HG03175 (cell line): Measurements from ENCODE around the gene SLC29A4.
"Not testable (repeated sequence)": the region's sequence is repeated elsewhere in the genome, so short reads cannot be mapped to it uniquely, and the experiment has no call there.

Source experiments
- ATAC-seq: cut with Tn5 transposase; IDR thresholded peaks from one replicate; pipeline ENCODE4 v1.9.1; 2021; ENCODE audit warnings: mild to moderate bottlenecking, moderate library complexity; ENCODE audit not compliant: unreplicated experiment

Gene SLC29A4

DNA sequence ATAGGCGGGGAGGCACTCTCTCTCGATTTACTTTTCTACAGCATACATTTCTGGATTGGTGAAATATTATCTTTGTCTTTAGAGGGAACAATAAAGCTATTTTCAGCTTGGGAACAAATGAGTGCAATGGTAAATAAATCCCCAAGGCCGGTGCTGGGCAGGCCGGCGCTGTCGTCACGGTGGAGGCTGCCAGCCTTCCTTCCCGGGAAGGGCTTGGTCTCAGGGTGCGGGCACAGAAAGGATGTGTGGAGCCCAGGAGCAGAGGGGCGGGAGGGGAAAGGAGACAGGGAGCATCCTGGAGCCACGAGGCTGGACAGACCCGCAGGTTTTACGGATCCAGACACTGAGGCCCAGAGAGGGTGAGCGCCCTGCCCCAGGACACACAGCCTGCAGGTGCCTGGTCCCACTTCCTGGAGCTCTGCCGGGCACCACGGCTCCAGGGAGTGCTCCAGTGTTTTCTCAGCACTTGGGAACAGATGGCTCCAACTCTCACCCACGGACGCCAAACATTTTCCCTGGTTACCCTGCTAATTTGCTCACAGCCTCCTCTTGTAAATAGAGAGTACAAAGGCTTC, 8.8 kb upstream of the SLC29A4 start:
- ATAC-seq = not testable (repeated sequence)

DNA sequence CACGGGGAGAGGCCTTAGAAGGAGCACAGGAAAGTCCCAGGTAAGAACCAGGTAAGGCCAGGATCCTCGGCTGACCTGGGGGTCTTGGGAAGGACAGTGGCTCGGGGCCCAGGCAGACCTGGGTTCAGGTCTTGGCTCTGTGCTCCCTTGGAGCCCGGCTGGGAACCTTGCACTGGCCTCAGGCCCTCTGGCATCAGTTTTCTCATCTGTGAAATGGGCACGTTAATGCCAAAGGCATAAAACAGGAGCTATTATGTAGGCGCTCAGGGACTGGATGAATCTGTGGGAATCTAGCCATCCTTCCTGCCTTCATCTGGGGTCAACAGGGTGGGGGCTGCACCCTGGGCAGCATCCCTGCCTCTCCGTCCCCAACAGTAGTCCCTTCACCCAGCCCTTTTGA, 8.3 kb upstream of the SLC29A4 start:
- no peak for ATAC-seq

GRCh38 chr7:5274985-5275431, 7.7 kb upstream of the SLC29A4 start:
- ATAC-seq = not testable (repeated sequence)

- ATAC-seq = not testable (repeated sequence)
Measured at GRCh38 chr7:5275510-5275909, 7.2 kb upstream of the SLC29A4 start.

DNA sequence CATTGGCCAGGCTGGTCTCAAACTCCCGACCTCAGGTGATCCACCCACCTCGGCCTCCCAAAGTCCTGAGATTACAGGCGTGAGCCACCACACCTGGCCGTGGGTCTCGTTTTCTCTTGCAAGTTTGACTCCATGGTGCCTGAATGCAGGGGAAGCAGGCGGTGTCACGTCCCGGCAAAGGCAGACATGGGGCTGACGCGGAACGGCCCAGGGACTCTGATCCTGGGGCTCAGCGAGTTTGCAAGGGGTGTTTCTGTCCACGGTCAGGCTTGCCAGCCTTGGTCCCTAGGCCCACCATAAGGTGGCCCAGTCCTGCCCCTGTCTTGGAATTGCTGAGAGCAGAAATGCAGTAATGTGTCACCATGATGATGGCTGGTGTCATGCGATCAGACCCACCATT, 6.6 kb upstream of the SLC29A4 start:
- ATAC-seq = not testable (repeated sequence)

DNA sequence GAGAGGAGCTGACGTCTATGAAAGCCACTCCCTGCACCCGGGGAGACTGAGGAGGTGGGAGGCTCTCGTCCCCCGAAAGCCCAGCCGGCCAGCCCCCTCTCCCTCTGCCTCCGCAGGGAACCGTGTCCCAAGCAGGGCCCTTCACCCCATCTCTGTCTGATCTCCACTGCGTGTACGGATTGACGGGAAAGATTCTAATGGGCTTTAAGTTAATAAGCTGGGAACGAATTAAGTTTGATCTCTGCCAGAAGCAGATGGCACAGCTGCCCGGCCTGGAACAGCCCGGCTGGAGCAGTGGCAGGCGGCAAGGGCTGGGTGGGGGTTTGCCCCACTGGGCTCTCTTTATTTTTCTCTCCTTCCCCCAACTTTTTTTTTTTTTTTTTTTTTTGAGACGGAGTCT, 6.1 kb upstream of the SLC29A4 start:
- ATAC-seq = no peak

GRCh38 chr7:5278766-5279165, 4.0 kb upstream of the SLC29A4 start:
- no peak for ATAC-seq

GRCh38 chr7:5279734-5280133, 3.0 kb upstream of the SLC29A4 start:
- no peak for ATAC-seq

- ATAC-seq = not testable (repeated sequence)
Measured at GRCh38 chr7:5281598-5282500, 894 bp upstream of the SLC29A4 start.

DNA sequence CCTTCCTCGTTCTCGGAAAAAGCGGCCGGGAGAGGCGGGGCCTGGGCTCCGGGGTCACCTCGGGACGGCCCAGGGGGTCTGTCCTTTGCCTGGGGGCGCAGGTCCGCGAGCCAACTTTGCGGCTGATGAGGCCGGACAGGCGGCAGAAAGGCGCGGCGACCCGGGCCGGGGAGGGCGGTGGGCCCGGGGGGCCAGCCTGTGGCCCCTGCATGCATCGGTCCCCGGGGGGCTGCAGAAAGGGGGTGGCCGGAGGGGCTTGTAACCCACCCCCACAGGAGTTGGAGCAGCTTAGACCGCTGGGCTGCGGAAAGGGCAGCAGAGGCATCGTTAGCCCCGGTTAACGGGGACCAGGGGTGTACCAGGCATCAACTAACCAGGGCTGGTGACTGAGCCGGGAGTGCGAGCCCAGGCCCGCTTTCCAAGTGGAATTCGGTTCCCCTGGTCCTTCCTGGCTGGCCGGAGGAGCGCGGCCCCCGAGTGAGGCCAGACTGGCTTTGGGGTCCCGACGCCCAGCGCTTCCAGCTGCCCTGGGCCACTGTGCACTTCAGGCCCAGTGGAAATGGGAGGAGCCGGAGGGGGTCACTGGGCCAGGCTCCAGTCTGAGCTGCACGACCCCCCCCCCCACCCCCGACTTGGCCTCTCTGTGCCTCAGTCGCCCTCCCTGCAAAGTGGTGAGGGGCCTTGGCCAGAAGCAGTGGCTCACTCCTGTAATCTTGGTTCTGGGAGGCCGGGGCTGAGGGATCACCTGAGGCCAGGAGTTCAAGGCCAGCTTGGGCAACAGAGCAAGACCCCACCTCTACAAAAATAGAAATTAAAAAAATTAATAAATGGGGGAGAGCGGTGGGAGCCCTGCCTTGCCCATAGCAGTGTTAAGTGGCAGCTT, 919 bp downstream of the SLC29A4 start:
- ATAC-seq = no peak

- no peak for ATAC-seq
Measured at GRCh38 chr7:5284304-5285281, 1.9 kb downstream of the SLC29A4 start.

DNA sequence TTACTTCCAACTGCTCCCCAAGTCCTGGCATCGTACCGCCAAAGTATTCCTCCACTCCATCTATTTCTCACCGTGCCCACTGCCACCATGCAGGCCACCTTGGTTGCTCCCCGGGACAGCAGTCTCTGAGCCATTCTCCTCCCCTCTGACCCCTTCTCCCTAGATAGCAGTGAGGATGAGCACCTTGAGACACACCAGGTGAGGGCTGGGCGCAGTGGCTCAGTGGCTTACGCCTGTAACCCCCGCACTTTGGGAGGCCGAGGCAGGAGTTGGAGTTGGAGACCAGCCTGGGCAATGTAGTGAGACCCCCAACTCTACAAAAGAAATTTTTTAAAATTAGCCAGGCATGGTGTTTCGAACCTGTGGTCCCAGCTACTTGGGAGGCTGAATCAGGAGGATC, 4.2 kb downstream of the SLC29A4 start:
- no peak for ATAC-seq

- not testable (repeated sequence) for ATAC-seq
Measured at GRCh38 chr7:5287373-5287772, 4.6 kb downstream of the SLC29A4 start.

- ATAC-seq = no peak
Measured at GRCh38 chr7:5287802-5288201, 5.1 kb downstream of the SLC29A4 start.

DNA sequence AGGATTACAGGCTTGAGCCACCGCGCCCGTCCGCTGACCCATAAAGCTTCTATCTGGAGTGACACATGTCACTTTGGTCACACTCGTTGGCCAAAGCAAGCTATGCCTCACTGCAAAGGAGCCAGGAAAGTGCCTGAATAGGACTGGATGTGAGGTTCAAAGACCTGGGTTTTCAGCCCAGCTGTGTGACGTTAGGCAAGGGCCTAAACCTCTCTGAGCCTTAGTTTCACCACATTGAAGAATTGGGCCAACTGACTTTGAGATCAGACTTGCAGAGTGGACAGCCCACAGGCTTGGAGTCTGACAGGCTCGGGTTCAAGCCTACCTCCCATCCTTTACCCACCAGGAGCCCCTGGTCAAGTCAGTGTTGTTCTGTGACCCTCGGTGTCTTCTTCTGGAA, 5.8 kb downstream of the SLC29A4 start:
- ATAC-seq = not testable (repeated sequence)

GRCh38 chr7:5289355-5289754, 6.6 kb downstream of the SLC29A4 start:
- ATAC-seq = no peak

- ATAC-seq = no peak
Measured at GRCh38 chr7:5291301-5291700, 8.6 kb downstream of the SLC29A4 start.

DNA sequence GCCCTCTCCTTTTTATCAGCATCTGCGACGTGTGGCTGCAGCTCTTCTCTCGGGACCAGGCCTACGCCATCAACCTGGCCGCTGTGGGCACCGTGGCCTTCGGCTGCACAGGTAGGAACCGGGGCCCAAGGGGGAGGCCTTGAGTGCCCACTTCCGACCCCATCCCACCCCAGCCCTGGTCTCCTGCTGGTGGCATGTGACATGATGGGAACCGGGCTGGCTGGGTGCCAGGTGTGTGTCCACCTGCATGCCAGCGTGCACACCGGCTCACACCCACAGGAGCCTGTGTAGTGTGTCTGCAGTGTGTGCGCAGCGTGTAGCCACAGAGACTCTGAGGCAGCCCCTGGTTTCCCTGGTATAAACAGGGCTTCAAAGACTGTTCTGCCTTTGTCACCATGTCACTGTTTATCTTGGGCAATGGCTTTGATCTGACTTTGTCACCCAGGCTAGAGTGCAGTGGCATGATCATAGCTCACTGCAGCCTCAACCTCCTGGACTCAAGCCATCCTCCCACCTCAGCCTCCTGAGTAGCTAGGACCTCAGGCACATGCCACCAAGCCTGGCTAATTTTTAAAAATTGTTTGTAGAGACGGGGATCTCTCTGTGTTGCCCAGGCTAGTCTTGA, 9.1 kb downstream of the SLC29A4 start:
- ATAC-seq = not testable (repeated sequence)

DNA sequence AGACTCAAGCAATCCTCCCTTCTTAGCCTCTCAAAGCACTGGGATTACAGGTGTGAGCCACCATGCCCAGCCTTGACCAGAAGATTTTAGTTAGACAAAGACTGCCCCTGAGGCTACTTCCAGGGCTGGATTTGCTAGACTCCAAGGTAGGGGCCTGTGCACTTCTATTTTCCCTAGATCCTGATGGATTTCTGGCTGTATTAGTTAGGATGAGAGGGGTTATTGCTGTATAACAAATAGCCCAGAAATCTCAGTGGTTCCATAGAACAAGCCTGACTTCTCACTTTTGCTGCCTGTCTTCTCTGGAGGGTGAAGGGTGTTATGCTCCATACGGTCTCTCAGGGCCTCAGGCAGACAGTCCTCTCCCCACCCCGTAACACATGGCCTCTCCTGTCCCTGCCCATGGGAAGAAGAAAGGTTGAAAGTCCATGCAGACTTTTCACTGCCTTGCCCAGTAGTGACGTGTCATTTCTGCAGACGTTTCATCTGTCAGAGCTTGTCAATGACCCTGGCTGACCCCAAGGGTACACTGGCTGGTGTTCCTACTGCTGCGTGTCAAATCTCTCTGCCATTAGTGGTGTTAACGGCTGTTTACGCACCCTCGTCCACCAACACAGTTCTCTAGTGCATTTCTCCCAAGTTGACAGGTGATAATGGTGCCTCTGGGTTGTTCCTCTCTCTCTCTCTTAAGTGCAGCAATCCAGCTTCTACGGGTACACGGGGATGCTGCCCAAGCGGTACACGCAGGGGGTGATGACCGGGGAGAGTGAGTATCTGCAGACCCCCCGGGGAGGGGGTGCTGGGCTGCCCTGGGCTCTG, 11.6 kb downstream of the SLC29A4 start:
- ATAC-seq = no peak
